DOHH2 (cell line): ENCODE data around the gene INKA2.

Experiments used
- H3F3A ChIP-seq: fragments of 200-600 bp; sonication (generic), shearing (Covaris generic); 2 replicates; pipeline ENCODE4 v1.6.0; 2016; ENCODE audit warnings: antibody characterized with exemption, mild to moderate bottlenecking; ENCODE audit not compliant: control insufficient read depth, insufficient read depth
- H3K27ac ChIP-seq: fragments of 200-600 bp; sonication (generic); 2 replicates; pipeline ENCODE4 v1.5.1; 2014; ENCODE audit warnings: low read depth, mild to moderate bottlenecking, low read length, moderate library complexity
- H3K27me3 ChIP-seq: fragments of 200-600 bp; sonication (generic); 2 replicates; pipeline ENCODE4 v1.6.1; 2014; ENCODE audit warnings: mild to moderate bottlenecking, low read length, mixed read lengths; ENCODE audit not compliant: control insufficient read depth
- H3K36me3 ChIP-seq: fragments of 200-600 bp; sonication (generic); 2 replicates; pipeline ENCODE4 v1.6.1; 2014; ENCODE audit warnings: mild to moderate bottlenecking, low read length, moderate library complexity, mixed read lengths; ENCODE audit not compliant: control insufficient read depth
- H3K4me1 ChIP-seq: fragments of 200-600 bp; sonication (generic); 2 replicates; pipeline ENCODE4 v1.6.1; 2014; ENCODE audit warnings: mild to moderate bottlenecking, low read length, mixed read lengths; ENCODE audit not compliant: control insufficient read depth
- H3K4me2 ChIP-seq: fragments of 200-600 bp; sonication (generic); 2 replicates; pipeline ENCODE4 v1.6.0; 2014; ENCODE audit warnings: mild to moderate bottlenecking, low read length, moderate library complexity
- H3K4me3 ChIP-seq: fragments of 200-600 bp; sonication (generic); 2 replicates; pipeline ENCODE4 v1.5.1; 2014; ENCODE audit warnings: mild to moderate bottlenecking, low read length, mixed read lengths
- H3K79me2 ChIP-seq: fragments of 200-600 bp; sonication (generic); 2 replicates; pipeline ENCODE4 v1.6.1; 2014; ENCODE audit warnings: mild to moderate bottlenecking, low read length, mixed read lengths; ENCODE audit not compliant: control insufficient read depth
- H3K9me2 ChIP-seq: fragments of 200-600 bp; sonication (generic); replicated peaks from 2 replicates; pipeline ENCODE4 v1.6.1; 2014; ENCODE audit warnings: mild to moderate bottlenecking, low read length, mixed read lengths; ENCODE audit not compliant: control insufficient read depth
- H3K9me3 ChIP-seq: fragments of 200-600 bp; sonication (generic); 2 replicates; pipeline ENCODE4 v1.6.1; 2014; ENCODE audit warnings: antibody characterized with exemption, low read length, mixed read lengths; ENCODE audit not compliant: control insufficient read depth, insufficient read depth
- H4K20me1 ChIP-seq: fragments of 200-600 bp; sonication (generic); 2 replicates; pipeline ENCODE4 v1.6.0; 2014; ENCODE audit warnings: low read depth, mild to moderate bottlenecking, antibody characterized with exemption, low read length, moderate library complexity; ENCODE audit not compliant: control insufficient read depth, insufficient read depth
- EZH2phosphoT487 ChIP-seq: fragments of 200-600 bp; sonication (generic); IDR thresholded peaks from 2 replicates; pipeline ENCODE4 v1.6.1; 2017; ENCODE audit warnings: borderline replicate concordance, mild to moderate bottlenecking, antibody characterized with exemption, low read length, moderate library complexity, mixed read lengths
- TF ChIP-seq, protein P1 (sequence below): fragments of 200-600 bp; sonication (generic); IDR thresholded peaks from one replicate; pipeline ENCODE4 v1.5.1; 2014; ENCODE audit warnings: antibody characterized with exemption, mild to moderate bottlenecking, low read depth, low read length; ENCODE audit not compliant: poor library complexity, severe bottlenecking

The INKA2 gene

DNA sequence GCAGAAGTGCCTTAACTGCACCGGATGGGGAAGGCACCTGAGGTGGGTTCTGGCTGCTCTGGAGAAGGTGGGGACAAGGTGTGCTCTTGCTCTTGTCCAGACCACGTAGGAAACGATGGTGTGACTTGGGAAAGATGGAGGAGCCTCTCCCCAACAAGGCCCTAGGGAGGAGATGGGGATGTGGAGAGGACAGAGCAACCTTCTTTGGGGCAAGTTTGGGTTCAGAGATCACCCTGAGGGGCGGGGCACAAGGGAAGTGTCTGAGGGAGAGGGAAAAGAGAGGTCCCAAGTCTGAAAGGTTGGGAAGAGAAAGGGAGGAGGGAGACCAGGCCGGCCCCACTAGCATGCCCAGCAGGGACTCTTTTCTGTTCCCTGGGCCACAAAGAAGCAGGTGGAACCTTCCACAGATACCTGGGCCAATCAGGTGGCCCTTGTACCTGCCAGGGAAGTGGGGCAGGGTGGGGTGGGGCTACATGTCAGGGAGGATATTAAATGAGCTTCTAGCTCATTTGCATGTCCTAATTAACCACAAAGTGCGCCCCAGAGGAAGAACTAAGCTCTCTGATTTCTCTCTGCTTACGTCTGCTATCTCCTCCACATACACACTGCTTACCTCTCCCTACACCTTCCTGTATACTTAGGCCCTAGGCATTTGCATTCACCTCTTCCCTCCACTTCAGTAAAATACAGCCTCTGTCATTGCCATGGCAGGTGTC is 15.9 kb downstream of the INKA2 start:
- TF ChIP-seq, protein P1, sequence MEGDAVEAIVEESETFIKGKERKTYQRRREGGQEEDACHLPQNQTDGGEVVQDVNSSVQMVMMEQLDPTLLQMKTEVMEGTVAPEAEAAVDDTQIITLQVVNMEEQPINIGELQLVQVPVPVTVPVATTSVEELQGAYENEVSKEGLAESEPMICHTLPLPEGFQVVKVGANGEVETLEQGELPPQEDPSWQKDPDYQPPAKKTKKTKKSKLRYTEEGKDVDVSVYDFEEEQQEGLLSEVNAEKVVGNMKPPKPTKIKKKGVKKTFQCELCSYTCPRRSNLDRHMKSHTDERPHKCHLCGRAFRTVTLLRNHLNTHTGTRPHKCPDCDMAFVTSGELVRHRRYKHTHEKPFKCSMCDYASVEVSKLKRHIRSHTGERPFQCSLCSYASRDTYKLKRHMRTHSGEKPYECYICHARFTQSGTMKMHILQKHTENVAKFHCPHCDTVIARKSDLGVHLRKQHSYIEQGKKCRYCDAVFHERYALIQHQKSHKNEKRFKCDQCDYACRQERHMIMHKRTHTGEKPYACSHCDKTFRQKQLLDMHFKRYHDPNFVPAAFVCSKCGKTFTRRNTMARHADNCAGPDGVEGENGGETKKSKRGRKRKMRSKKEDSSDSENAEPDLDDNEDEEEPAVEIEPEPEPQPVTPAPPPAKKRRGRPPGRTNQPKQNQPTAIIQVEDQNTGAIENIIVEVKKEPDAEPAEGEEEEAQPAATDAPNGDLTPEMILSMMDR = no peak
- no peak for TF ChIP-seq EZH2phosphoT487
- H3K9me3 ChIP-seq = no peaks in the 10 kb centered on the region

DNA sequence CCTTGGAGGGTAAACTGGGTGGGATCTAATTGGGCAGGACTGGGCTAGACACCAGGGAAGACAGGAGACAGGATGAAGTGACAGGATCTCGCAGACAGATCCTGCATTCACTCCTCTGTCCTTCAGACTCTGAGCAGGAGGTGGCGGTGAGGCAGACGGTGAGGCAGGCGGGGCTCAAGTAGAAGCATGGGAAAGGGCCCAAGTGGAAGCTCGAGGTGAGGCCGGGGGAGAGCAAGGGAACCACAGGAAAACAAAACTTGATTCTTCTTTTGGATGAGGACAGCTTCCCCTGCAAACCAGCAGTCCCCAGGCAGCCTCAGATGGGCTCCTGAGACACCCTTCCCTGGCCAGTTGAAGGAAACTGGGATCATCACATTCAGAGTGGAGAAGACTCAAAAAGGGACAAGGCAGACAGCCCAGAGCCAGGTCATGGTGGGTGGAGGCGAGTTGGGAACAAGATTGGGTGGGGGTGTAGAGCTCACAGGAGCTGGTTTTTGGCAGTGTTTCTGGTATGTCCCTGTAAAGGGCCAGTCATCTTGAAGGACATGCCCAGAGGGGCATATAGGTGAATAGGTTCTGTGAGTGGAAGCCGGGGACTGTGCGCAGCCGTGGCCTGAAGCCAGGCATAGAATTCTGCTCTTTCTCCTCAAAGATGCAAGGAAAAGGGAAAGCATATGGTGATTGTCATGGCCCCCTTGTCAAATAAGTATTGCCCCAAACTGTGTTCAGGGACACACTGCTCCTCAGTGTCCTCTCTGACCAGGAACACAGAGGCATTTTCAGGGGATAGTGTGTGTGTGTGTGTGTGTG is 18.0 kb downstream of the INKA2 start:
- Histone ChIP-seq H3K27me3 (no peaks in the 10 kb centered on the region), H3K4me2 (no peak overlapping the region), H3K36me3 (peaks cover 6% of the 10 kb centered on the region), H3K27ac (no peak overlapping the region), H3K9me3 (no peaks in the 10 kb centered on the region), H3K79me2 (no peaks in the 10 kb centered on the region), H3K4me3 (no peak overlapping the region), H3K4me1 (peaks cover 19% of the 10 kb centered on the region), H4K20me1 (no peaks in the 10 kb centered on the region), H3K9me2 (no peaks in the 10 kb centered on the region), H3F3A (peaks cover 12% of the 10 kb centered on the region; the same call in 1 of the 2 replicates)
- no peak for TF ChIP-seq EZH2phosphoT487
- TF ChIP-seq, protein P1 = no peak

More for the DNA sequence above, 15.9 kb downstream of the INKA2 start:
- peak overlapping the region; percentile 60 for H3K4me2 ChIP-seq
- H3K4me3 ChIP-seq = peak overlapping the region; percentile 37
- no peaks in the 10 kb centered on the region for H3K9me2 ChIP-seq
- H3K27ac ChIP-seq = no peak overlapping the region; the same call in 1 of the 2 replicates
- no peaks in the 10 kb centered on the region for H3K36me3 ChIP-seq
- no peaks in the 10 kb centered on the region for H3K27me3 ChIP-seq
- H4K20me1 ChIP-seq = no peaks in the 10 kb centered on the region
- H3F3A ChIP-seq = peaks cover 9% of the 10 kb centered on the region; the same call in 1 of the 2 replicates
- peaks cover 19% of the 10 kb centered on the region for H3K4me1 ChIP-seq
- H3K79me2 ChIP-seq = no peaks in the 10 kb centered on the region

DNA sequence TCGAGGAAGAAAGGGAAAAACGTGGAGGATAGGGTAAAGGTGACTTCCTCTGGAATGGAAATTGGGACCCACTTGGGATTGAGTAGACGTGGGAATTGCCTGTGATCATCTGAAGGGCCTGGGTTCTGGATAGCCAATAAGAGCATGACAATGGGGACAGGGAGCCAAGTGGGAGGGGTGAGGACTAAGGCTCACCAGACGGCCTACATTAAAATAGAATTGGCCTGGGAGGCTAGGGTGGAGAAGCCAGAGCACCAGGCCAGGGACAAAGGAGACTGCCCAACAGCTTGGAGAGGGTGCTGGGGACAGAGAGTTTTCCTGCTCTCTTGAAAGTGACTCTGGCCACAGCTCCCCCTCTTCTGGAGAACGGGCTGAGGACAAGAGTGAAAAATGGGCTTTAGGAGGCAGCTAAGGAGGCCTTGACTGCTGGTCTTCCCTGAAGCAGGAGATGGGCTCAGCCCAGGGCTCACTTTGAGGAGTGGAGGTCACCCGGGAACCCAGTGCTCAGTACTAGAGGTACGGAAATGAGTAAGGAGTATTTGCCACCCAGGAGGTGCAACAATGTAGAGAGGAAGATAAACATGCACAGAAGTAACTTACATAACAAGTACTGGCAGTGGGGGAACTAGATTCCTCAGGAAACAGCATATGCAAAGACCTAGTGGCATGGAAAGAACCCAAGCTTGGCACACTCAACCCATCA is 18.8 kb downstream of the INKA2 start:
- H3K27ac ChIP-seq = no peak overlapping the region
- TF ChIP-seq, protein P1 = no peak
- TF ChIP-seq EZH2phosphoT487 = no peak

More for the DNA sequence above, 18.8 kb downstream of the INKA2 start:
- no peaks in the 10 kb centered on the region for H3K9me3 ChIP-seq
- no peaks in the 10 kb centered on the region for H3K27me3 ChIP-seq
- no peak overlapping the region for H3K4me2 ChIP-seq
- H4K20me1 ChIP-seq = no peaks in the 10 kb centered on the region
- no peak overlapping the region for H3K4me3 ChIP-seq
- peaks cover 9% of the 10 kb centered on the region for H3K36me3 ChIP-seq
- H3F3A ChIP-seq = peaks cover 12% of the 10 kb centered on the region; the same call in 1 of the 2 replicates
- H3K4me1 ChIP-seq = peaks cover 19% of the 10 kb centered on the region
- no peaks in the 10 kb centered on the region for H3K79me2 ChIP-seq
- H3K9me2 ChIP-seq = no peaks in the 10 kb centered on the region
